NCI-H187 (cell line): Measurements from ENCODE around the gene HAS3.
"Not testable (repeated sequence)": the region's sequence is repeated elsewhere in the genome, so short reads cannot be mapped to it uniquely, and the experiment has no call there.

Experiments
- DNase-seq, 2 experiments: peaks; one replicate each; lab custom pipeline; 2025; lab: John Stamatoyannopoulos, UW

The HAS3 gene

DNA sequence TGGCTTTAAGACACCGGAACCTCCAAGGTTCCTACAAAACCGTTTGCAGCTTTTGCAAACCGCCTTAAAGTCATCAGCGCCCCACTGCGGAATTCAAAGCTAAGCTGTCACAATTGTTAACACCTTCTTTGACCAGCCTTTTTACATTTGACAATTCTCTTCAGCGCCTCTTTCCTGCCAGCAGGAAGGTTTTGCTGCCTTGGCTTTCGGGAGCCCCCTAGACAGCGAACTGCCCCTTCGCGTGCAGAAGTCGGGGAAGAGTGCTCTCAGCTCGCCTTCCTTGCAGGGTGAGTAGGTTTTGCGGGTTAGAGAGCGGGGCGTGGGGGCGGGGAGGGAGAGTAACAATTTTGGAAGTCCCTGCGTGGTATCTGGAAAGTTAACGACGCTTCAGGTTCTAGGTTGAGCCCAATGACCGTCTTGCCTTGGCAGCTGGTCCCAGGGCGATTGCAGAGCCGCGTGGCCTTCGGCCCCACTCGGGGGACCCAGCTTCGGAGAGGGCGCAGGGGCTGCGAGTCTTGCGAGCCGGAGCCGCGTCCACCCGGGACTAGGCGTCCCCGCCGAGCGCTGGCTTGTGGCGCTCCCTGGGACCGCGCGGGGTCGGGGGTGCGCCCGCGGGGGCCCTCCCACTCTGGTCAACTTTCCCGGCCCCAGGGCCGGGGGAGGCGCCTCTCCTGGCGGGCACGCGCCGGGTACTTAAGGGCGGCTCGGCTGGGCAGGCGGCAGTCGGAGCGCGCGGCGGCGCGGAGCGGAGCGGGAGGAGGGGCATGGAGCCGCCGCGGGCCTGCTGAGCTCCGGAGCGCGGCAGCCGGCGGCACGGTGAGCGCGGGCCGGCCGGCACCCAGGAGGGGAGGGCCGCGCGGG is at the start of gene HAS3:
HAS3 (plus strand) TSS at position 153 of the 861 bp plus-strand sequence. CDS start 3,743 bp downstream, outside the sequence.
- DNase-seq = peak; percentile 5 to 20

DNA sequence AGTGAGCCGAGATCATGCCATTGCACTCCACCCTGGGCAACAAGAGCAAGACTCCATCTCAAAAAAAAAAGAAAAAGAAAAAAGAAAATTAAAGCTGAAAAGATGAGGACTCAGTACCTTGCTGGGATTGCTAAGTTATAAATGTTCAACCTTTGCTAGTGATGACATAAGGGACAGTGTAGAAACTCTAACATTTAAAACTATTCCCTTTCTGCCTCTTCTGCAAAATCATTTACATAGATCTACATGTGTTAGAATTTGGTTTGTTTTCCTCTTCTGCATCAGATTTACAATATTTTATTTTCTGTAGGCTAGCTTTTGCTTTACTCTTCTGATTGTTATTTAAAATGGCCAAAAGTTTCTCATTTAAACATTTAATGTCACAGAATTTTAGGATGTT is 49.5 kb upstream of the HAS3 start:
- DNase-seq = no peak

DNA sequence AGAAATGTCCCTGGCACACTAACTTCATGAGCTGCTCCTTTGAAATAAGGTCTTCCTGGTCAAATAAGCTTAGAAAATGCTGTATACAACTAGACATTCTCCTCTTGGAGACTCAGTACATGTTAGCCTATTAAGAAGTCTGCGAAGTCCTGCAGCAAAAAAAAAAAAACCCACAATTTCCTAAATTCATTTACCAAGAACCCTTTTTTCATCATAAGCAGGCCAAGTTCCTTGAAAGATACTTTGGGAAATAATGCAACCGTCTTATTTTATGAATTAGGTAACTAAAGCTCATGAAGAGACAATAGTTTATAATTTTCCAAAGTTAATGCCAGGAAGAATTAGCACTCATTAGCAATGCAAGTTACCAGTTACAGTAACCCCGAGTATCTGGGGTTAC is 49.0 kb upstream of the HAS3 start:
- no peak for DNase-seq

DNA sequence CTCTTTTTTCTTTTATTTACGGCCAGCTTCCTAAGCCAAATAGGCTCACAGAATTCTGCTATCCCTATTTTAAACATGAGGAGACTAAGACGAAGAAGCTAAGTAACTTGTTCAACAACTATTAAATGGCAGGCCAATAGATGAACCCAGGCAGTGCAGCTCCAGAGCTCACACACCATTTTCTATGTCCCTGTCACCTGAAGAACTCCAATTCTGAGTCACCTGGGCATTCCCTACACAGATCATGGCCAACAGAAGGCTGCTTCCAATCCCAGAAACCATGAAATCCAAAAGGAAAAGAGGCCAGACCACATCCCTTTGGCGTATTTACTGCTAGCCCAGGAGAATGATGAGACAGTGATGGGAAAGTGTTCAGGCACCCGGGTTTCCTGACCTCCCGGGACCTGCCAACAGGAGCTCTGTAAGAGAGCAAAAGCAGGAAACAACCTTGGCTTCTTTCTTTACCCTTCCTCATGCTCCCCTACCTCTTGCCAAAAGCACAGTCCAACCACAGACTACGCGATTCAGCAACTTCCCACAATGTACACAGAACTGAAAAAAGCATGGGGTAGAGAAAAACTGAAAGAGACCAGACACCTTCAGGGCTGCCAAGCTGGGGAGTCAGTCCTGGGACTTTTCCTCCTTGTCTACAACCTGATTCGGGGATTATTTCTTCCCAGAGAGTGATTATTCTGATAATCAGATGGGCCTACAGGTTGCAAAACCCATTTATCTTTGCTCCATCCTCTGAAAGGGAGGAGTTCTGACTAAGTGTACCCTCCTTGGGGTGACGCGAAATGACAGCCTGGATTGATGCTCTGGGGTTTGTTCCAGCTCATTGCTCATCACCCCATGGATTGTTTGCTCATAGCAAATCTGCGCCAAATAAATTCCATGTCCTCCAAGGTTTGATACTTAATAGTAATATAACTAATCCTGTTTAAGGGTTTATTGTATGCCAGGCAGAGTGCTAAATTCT is 47.8 kb upstream of the HAS3 start:
- no peak for DNase-seq

DNA sequence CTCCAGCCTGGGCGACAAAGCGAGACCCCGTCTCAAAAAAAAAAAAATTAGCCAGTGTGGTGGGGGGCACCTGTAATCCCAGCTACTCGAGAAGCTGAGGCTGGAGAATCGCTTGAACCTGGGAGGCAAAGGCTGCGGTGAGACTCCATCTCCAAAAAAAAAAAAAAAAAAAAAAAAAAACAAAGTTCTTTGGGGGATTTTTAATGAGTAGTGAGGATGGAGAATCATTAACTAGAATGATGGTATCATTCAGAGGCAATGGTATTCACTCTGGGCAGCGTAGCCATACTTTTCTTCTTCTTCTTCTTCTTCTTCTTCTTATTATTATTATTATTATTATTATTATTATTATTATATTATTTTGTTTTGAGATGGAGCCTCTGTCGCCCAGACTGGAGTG is 42.0 kb upstream of the HAS3 start:
- DNase-seq = not testable (repeated sequence)

DNA sequence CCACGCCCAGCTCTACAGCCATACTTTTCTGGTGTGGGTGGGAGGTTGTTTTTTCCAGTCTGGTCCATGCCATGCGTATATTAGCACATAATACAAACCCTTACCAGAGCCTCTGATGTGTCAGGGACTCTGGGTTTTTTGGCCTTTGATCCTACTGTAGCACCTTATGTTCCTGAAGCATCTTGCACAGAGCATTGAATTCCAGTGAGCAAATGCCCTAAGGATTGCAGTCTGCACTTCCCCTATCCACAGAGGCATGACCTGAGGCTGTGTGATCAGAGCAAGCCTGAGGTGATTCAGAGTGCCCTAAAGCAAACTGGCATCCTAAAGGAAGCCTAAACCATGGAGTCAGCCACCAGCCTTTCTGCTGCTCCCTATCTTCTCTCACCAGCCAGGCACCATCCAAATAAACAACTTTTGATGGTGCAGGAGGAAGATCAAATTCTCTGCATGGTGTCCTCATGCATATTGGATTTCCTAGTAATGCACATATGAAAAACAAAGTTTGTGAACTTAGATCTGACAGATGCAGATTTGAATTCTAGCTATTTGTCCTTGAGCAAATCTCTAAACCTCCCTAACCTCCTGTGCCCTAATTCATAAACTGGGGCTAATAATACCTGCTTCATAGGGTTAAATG is 41.2 kb upstream of the HAS3 start:
- DNase-seq = no peak

DNA sequence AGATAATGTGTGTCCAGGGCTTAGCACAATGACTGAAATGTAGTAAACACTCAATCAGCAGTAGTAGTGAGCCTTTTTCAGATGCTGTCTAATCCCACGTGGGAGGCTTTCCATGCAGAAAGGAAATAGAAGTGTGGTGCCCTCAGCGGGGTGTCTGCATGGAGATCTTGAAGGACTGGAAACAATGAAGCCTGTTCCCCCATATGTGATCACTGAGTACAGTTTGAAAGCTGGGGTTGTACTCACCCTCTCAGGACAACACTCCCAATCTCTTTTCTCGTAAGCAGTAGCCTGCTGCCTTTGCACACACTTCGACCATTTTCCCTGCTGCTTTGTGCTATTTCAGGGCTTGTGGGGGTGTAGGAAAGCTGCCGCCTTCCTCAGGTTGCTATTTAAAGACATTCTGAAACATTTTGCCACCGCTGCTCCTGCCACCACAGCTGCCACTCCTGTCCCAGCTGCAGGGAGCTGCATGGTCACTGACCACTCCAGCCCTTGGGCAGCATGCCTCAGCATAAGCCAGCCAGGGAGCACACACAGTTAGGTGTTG is 40.6 kb upstream of the HAS3 start:
- no peak for DNase-seq

DNA sequence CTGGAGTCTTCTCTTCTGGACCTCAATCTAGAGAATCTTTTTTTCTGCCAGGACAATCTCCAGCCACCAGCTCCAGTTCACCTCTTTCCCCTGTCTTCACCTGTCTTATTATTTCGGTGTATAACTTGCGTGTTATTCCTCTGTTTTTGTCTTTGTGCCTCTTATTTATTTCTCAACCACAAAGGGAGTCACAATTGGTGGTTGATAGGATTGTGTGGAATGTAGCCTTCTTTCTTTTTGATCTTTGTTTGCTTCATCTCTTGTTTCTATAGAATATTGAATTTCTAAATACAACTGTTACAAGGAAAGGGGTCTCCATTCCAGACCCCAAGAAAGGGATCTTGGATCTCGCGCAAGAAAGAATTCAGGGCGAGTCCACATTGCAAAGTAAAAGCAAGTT is 35.9 kb upstream of the HAS3 start:
- DNase-seq = no peak

DNA sequence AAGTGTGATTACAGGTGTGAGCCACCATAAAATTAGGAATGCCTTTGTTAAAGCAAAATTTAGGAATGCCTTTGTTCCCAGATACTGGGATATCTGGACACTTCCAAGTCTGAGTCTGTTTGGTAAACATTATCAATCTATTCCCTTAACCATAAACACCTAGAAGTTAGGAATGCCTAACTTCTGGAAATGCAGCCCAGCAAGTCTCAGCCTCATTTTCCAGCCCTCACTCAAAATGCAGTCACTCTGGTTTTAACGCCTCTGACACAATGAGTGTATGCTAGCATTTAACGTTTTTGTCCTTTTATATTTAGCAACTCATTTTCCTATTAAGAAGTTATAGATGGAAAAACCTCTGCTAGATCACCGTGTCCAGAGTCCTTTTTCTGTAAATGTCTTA is 34.4 kb upstream of the HAS3 start:
- no peak for DNase-seq

- DNase-seq = no peak
Measured at GRCh38 chr16:69072640-69072974, 32.8 kb upstream of the HAS3 start.

- DNase-seq = no peak
Measured at GRCh38 chr16:69073181-69073702, 32.2 kb upstream of the HAS3 start.

DNA sequence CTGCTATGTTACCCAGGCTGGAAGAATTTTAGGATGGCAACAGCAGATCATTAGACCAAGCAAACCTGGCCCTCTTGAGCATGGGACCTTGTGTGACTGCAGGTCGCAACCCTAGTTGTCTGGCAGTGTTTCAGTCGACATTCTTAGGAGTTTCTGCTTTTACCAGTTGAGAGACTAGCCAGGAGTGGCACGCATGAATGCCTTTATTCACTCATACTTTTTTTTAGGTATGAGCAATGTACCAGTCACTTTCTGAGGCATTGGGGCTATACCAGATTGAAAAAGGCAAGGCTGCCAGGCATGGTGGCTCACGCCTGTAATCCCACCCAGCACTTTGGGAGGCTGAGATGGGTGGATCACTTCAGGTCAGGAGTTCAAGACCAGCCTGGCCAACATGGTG is 28.2 kb upstream of the HAS3 start:
- DNase-seq = no peak

GRCh38 chr16:69078073-69078472 is 27.4 kb upstream of the HAS3 start:
- DNase-seq = no peak

- DNase-seq = no peak
Measured at GRCh38 chr16:69079697-69080096, 25.8 kb upstream of the HAS3 start.

DNA sequence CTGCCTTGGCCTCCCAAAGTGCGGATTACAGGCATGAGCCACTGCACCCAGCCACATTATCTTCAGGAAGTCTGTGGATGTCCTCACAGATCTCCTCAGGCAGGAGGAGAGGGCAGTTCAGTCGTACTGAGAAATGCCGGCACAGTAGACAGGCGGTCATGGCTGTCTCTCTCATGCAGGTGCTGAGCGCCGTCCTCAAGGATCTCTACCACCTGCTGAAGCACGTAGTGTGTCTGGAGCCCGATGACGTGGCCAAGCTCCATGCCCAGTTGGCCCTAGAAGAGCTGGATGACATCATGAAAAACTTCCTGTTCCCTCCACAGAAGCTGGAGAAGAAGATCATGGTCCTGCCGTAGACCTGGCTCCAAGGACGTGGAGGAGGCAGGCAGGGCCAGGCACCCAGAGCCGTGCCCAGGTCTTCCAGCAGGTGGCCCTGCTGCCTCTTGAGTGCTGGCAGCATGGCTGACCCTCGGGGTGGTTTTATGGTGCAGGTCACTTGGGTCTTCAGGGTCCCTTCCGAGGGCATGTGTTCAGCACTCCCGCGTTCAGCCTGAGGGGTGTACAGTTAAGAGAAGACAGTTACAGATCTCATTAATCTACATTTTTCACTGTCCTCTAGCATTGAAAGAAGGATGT is 22.0 kb upstream of the HAS3 start:
- no peak for DNase-seq

DNA sequence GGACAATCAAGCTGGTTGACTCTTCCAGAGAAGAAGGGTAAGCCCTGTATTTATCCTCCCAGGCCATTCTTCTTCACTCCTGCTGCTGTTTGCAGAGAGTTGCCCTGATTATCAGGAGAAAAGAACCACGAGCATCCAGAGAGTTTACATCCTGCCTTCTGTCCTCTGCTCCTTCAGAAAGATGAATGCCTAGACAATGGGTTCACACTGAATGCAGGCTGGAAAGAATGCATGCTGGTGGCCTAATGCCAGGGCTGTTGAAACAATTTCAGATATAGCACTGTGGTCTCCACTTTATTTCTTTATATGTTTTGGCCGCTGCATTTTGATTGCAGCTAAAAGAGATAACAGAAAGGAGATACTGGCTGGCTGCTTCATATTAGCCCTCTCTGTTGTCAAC is 21.2 kb upstream of the HAS3 start:
- DNase-seq = no peak

DNA sequence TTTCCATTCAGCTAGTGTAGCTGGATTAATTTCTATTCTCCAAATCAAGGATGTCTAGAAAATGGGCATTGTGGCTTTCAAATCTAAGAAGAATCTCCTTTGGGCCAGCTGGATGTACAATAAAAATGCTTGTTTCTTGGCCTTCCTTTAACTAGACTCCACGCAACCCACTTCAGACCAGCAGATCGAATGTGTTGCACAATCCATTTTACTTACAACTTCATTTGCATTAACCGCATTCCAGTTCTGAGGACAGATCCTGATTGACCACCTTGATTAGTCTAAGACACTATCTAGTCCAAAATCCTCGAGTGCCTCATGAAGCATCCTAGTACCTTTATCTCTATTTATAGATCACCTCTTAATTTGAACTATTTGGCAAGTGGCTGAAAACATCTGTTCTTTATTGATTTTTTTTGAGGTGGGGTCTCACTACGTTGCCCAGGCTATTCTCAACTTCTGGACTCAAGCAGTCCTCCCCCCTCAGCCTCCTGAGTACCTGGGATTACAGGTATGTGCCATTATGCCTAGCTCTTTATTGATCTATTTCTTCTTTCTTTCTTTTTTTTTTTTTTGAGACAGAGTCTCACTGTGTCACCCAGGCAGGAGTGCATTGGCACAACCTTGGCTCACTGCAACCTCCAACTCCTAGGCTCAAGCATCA is 20.3 kb upstream of the HAS3 start:
- DNase-seq = no peak

DNA sequence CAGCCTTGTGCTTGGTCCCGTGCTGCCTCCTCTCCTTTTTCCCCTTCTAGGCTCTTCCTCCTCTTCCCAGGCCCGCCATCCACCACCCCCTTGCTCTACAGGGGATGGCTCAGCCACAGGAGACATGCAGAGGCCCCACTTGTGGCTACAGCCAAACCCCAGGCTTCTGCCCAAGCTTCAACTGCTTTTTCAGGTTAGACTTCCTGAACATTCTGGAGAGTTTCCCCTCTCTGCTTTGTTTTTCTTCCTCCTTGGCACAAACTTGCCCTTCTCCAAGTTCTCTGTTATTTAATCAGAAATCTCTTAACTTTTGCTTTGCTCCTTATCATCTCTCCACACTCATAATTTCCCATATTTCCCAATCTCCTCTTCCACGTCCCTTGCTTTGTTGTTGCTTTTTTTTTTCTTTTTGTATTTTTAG is 18.3 kb upstream of the HAS3 start:
- no peak for DNase-seq

GRCh38 chr16:69088684-69089083 is 16.8 kb upstream of the HAS3 start:
- DNase-seq = no peak

GRCh38 chr16:69089091-69089910 is 16.2 kb upstream of the HAS3 start:
- DNase-seq = no peak
